GM15510 (cell line): ENCODE data around the gene WFDC12.

Experiments used
- POLR2A ChIP-seq: IDR thresholded peaks from 3 replicates; pipeline ENCODE4 v1.6.1; 2011; ENCODE audit warnings: borderline replicate concordance; ENCODE audit not compliant: insufficient read length; ENCODE audit errors: extremely low read depth

The WFDC12 gene

GRCh38 chr20:45124365-45124764 is at the start of gene WFDC12:
TSS of gene WFDC12 (minus strand) at chr20:45124465. CDS start at chr20:45124447, 18 bp downstream.
- no peak for TF ChIP-seq POLR2A

GRCh38 chr20:45173522-45173921 is 49.3 kb upstream of the WFDC12 start:
- no peak for TF ChIP-seq POLR2A

GRCh38 chr20:45164906-45165305 is 40.6 kb upstream of the WFDC12 start:
- no peak for TF ChIP-seq POLR2A

GRCh38 chr20:45163083-45163803 is 39.0 kb upstream of the WFDC12 start:
- TF ChIP-seq POLR2A, result no peak

- no peak for TF ChIP-seq POLR2A
Observed at GRCh38 chr20:45157962-45158361, 33.7 kb upstream of the WFDC12 start.

GRCh38 chr20:45156713-45157112 is 32.4 kb upstream of the WFDC12 start:
- TF ChIP-seq POLR2A, result no peak

GRCh38 chr20:45154183-45154582 is 29.9 kb upstream of the WFDC12 start:
- no peak for TF ChIP-seq POLR2A

GRCh38 chr20:45153752-45154151 is 29.5 kb upstream of the WFDC12 start:
- TF ChIP-seq POLR2A, result no peak

GRCh38 chr20:45153147-45153546 is 28.9 kb upstream of the WFDC12 start:
- no peak for TF ChIP-seq POLR2A

- TF ChIP-seq POLR2A, result no peak
Observed at GRCh38 chr20:45152405-45152804, 28.1 kb upstream of the WFDC12 start.

- no peak for TF ChIP-seq POLR2A
Observed at GRCh38 chr20:45149062-45149461, 24.8 kb upstream of the WFDC12 start.

GRCh38 chr20:45140836-45141235 is 16.6 kb upstream of the WFDC12 start:
- no peak for TF ChIP-seq POLR2A

- no peak for TF ChIP-seq POLR2A
Observed at GRCh38 chr20:45138561-45139300, 14.5 kb upstream of the WFDC12 start.

- TF ChIP-seq POLR2A, result no peak
Observed at GRCh38 chr20:45136911-45137310, 12.6 kb upstream of the WFDC12 start.

- TF ChIP-seq POLR2A, result no peak
Observed at GRCh38 chr20:45128099-45128498, 3.8 kb upstream of the WFDC12 start.

GRCh38 chr20:45121388-45121787 is 2.9 kb downstream of the WFDC12 start:
- TF ChIP-seq POLR2A, result no peak

GRCh38 chr20:45119556-45120266 is 4.6 kb downstream of the WFDC12 start:
- no peak for TF ChIP-seq POLR2A

- no peak for TF ChIP-seq POLR2A
Observed at GRCh38 chr20:45118028-45118427, 6.2 kb downstream of the WFDC12 start.
